ENCODE data around the gene WHAMM.
A peak's percentile ranks its signal among the peaks of the same experiment; 100 is the strongest.

The WHAMM gene

GRCh38 chr15:82807920-82808633 is 1.4 kb upstream of the WHAMM start:
- peak overlapping the region; percentile 94 for H3K27ac ChIP-seq (ENCODE audit: poor library complexity, severe bottlenecking)
- H3K4me1 ChIP-seq (ENCODE audit: insufficient read depth, poor library complexity, severe bottlenecking): peaks cover 19% of the 10 kb centered on the region

GRCh38 chr15:82808634-82809041 is 790 bp upstream of the WHAMM start:
- H3K27ac ChIP-seq (ENCODE audit: poor library complexity, severe bottlenecking): peak overlapping the region; percentile 94

More at GRCh38 chr15:82807920-82808633, 1.4 kb upstream of the WHAMM start:
- DNase-seq (ENCODE audit: low spot score) (no peak), ATAC-seq (ENCODE audit: low read depth) (no peak)
- H3K4me3 ChIP-seq (ENCODE audit: severe bottlenecking): no peak overlapping the region
- no peaks in the 10 kb centered on the region for H3K27me3 ChIP-seq (ENCODE audit: insufficient read depth, poor library complexity, severe bottlenecking)
- TF ChIP-seq, protein P1, sequence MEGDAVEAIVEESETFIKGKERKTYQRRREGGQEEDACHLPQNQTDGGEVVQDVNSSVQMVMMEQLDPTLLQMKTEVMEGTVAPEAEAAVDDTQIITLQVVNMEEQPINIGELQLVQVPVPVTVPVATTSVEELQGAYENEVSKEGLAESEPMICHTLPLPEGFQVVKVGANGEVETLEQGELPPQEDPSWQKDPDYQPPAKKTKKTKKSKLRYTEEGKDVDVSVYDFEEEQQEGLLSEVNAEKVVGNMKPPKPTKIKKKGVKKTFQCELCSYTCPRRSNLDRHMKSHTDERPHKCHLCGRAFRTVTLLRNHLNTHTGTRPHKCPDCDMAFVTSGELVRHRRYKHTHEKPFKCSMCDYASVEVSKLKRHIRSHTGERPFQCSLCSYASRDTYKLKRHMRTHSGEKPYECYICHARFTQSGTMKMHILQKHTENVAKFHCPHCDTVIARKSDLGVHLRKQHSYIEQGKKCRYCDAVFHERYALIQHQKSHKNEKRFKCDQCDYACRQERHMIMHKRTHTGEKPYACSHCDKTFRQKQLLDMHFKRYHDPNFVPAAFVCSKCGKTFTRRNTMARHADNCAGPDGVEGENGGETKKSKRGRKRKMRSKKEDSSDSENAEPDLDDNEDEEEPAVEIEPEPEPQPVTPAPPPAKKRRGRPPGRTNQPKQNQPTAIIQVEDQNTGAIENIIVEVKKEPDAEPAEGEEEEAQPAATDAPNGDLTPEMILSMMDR (IDR thresholded peaks at IDR 0.05; ENCODE audit: poor library complexity, severe bottlenecking): no peak
- no peaks in the 10 kb centered on the region for H3K9me3 ChIP-seq (ENCODE audit: severe bottlenecking)
- peaks cover 15% of the 10 kb centered on the region for H3K36me3 ChIP-seq (ENCODE audit: low read depth)

DNA sequence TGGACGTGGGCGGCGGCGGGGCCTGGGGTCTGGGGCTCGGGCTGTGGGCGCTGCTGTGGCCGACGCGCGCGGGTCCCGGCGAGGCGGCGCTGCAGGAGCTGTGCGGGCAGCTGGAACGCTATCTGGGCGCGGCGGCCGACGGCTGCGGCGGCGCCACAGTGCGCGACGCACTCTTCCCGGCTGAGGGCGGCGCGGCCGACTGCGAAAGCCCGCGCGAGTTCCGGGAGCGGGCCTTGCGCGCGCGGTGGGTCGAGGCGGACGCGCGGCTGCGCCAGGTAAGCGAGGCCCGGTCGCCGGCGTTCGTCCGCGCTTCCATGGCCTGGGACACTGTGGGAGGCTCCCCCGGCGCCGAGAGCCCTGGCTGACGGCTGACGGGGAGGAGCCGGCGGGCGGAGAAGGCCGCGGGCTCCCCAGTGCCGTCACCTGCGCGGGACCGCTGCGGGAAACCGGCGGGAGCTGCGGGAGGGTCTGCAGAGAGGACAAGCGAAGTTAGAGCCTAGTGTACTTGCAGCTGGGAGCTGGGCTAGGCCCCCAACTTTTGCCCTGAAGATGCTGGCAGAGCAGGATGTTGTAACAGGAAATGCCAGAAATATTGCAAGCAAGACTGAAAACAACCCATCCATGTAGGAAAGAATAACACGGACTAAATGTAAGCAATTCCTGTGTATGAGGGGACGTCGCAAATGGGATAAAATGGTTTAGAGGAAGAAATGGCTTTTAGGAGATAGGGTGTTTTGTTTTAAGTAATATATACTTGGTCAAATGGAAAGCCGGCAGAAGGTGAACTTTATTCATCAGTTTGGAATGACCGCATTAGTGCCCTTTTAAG is 847 bp downstream of the WHAMM start:
- H3K9me3 ChIP-seq (ENCODE audit: severe bottlenecking): no peaks in the 10 kb centered on the region
- peak overlapping the region; percentile 97 for H3K4me3 ChIP-seq (ENCODE audit: severe bottlenecking)
- peaks cover 10% of the 10 kb centered on the region for H3K4me1 ChIP-seq (ENCODE audit: insufficient read depth, poor library complexity, severe bottlenecking)
- peaks cover 32% of the 10 kb centered on the region for H3K36me3 ChIP-seq (ENCODE audit: low read depth)
- no peaks in the 10 kb centered on the region for H3K27me3 ChIP-seq (ENCODE audit: insufficient read depth, poor library complexity, severe bottlenecking)
- no peak for DNase-seq (ENCODE audit: low spot score)
- TF ChIP-seq, protein P1 (IDR thresholded peaks at IDR 0.05; ENCODE audit: poor library complexity, severe bottlenecking): peak; percentile 56
- ATAC-seq (ENCODE audit: low read depth): peak; percentile 27
- H3K27ac ChIP-seq (ENCODE audit: poor library complexity, severe bottlenecking): peak overlapping the region; percentile 94

More at GRCh38 chr15:82808634-82809041, 790 bp upstream of the WHAMM start:
- no peak for ATAC-seq (ENCODE audit: low read depth)
- no peak for DNase-seq (ENCODE audit: low spot score)
- TF ChIP-seq, protein P1 (IDR thresholded peaks at IDR 0.05; ENCODE audit: poor library complexity, severe bottlenecking): no peak
- Histone ChIP-seq H3K36me3 (ENCODE audit: low read depth) (peaks cover 21% of the 10 kb centered on the region), H3K4me1 (ENCODE audit: insufficient read depth, poor library complexity, severe bottlenecking) (peaks cover 18% of the 10 kb centered on the region), H3K4me3 (ENCODE audit: severe bottlenecking) (no peak overlapping the region), H3K27me3 (ENCODE audit: insufficient read depth, poor library complexity, severe bottlenecking) (no peaks in the 10 kb centered on the region), H3K9me3 (ENCODE audit: severe bottlenecking) (no peaks in the 10 kb centered on the region)

GRCh38 chr15:82810890-82811426 is 1.5 kb downstream of the WHAMM start:
- DNase-seq (ENCODE audit: low spot score) (no peak), ATAC-seq (ENCODE audit: low read depth) (no peak)
- no peaks in the 10 kb centered on the region for H3K9me3 ChIP-seq (ENCODE audit: severe bottlenecking)
- peak overlapping the region; percentile 94 for H3K27ac ChIP-seq (ENCODE audit: poor library complexity, severe bottlenecking)
- no peaks in the 10 kb centered on the region for H3K27me3 ChIP-seq (ENCODE audit: insufficient read depth, poor library complexity, severe bottlenecking)
- H3K36me3 ChIP-seq (ENCODE audit: low read depth): peaks cover 39% of the 10 kb centered on the region
- peak overlapping the region; percentile 97 for H3K4me3 ChIP-seq (ENCODE audit: severe bottlenecking)
- H3K4me1 ChIP-seq (ENCODE audit: insufficient read depth, poor library complexity, severe bottlenecking): peaks cover 10% of the 10 kb centered on the region
- TF ChIP-seq, protein P1 (IDR thresholded peaks at IDR 0.05; ENCODE audit: poor library complexity, severe bottlenecking): no peak
